ENCODE results near the gene SIVA1. TPM values are rescaled to one million over a fixed set of nuclear protein-coding genes. Genes with fewer than 3 reads are reported as not detected.

Gene SIVA1
- total and polyA plus RNA-seq, 9 of the 15 experiments (the other 6 are each of a cell fraction or from before 2014, with no cell fraction given): 4.2 to 186 (median 54.2) TPM

- TF ChIP-seq RB1 (IDR thresholded peaks at IDR 0.05; ENCODE audit: low read depth) (no peak), BRD4 (IDR thresholded peaks at IDR 0.05) (no peak), NELFE (IDR thresholded peaks at IDR 0.05; ENCODE audit: insufficient read depth, insufficient read length) (no peak), RBFOX2 (IDR thresholded peaks at IDR 0.05; ENCODE audit: low read depth, low read length) (peak; percentile 62), BCOR (IDR thresholded peaks at IDR 0.05) (0 out of 2 replicates have a peak, but pooled peaks have one; percentile 54), ZNF143 (CRISPR knock-in tag; IDR thresholded peaks at IDR 0.05) (no peak), SMARCC2 (IDR thresholded peaks at IDR 0.05; ENCODE audit: low read depth) (no peak), GTF2F1 (IDR thresholded peaks at IDR 0.05; ENCODE audit: low read depth, low read length) (no peak), TBP (optimal IDR thresholded peaks at IDR 0.05; ENCODE audit: low read depth, low read length) (peak; percentile 31), ZNF311 (CRISPR knock-in tag; IDR thresholded peaks at IDR 0.05) (no peak), ATF7 (IDR thresholded peaks at IDR 0.05) (no peak), CHD7 (IDR thresholded peaks at IDR 0.05; ENCODE audit: low read depth, low read length) (no peak), ZNF277 (CRISPR knock-in tag; IDR thresholded peaks at IDR 0.05; ENCODE audit: borderline replicate concordance) (no peak), ZFP1 (CRISPR knock-in tag; IDR thresholded peaks at IDR 0.05) (no peak)
These were observed 43.1 kb downstream of the SIVA1 start (continued) for GRCh38 chr14:104795781-104796686.

Data from K562 (cell line).